GM23338 (cell line): Measurements from ENCODE around the gene FAM47E.

Experiments
- CREB1 ChIP-seq: fragments of 250-450 bp; sonication (Bioruptor Pico); IDR thresholded peaks from 2 replicates; pipeline ENCODE4 v1.5.0; 2020; ENCODE audit warnings: low read depth, mild to moderate bottlenecking, moderate library complexity
- EZH2 ChIP-seq: fragments of 200-600 bp; sonication (generic); IDR thresholded peaks from one replicate; pipeline ENCODE4 v1.8.0; 2017; ENCODE audit warnings: antibody characterized with exemption, mild to moderate bottlenecking, low read depth; ENCODE audit not compliant: unreplicated experiment
- EZH2phosphoT487 ChIP-seq: fragments of 200-600 bp; sonication (generic); IDR thresholded peaks from one replicate; pipeline ENCODE4 v1.8.1; 2018; ENCODE audit warnings: antibody characterized with exemption; ENCODE audit not compliant: unreplicated experiment
- JUNB ChIP-seq: IDR thresholded peaks from one replicate; pipeline ENCODE4 v1.6.1; 2016; ENCODE audit warnings: antibody characterized with exemption; ENCODE audit not compliant: unreplicated experiment
- NANOG ChIP-seq: IDR thresholded peaks from 2 replicates; pipeline ENCODE4 v1.6.1; 2016; ENCODE audit warnings: antibody characterized with exemption, borderline replicate concordance
- POLR2AphosphoS5 ChIP-seq: IDR thresholded peaks from 2 replicates; pipeline ENCODE4 v1.6.1; 2016; ENCODE audit warnings: antibody characterized with exemption, low read depth
- STAT1 ChIP-seq: IDR thresholded peaks from one replicate; pipeline ENCODE4 v1.6.1; 2016; ENCODE audit warnings: antibody characterized with exemption; ENCODE audit not compliant: unreplicated experiment
- ZNF114 ChIP-seq: fragments of 250-450 bp; sonication (Bioruptor Pico); IDR thresholded peaks from 2 replicates; pipeline ENCODE4 v1.5.0; 2020; ENCODE audit warnings: mild to moderate bottlenecking, moderate library complexity
- ZNF331 ChIP-seq: fragments of 250-450 bp; sonication (Bioruptor Pico); IDR thresholded peaks from 2 replicates; pipeline ENCODE4 v1.5.0; 2020; ENCODE audit warnings: low read depth, mild to moderate bottlenecking, moderate library complexity
- TF ChIP-seq, protein P1 (sequence below), 2 experiments: fragments of 200-600 bp in 1 of 2; sonication (generic) in 1 of 2; conservative IDR thresholded peaks; 2 replicates each; pipeline versions ENCODE4 v1.5.1 to v1.6.1; 2016 to 2017; ENCODE audit warnings: antibody characterized with exemption in 2 of 2, low read depth in 2 of 2, mild to moderate bottlenecking in 2 of 2, moderate library complexity in 1 of 2
- TF ChIP-seq, protein P2 (sequence below): IDR thresholded peaks from one replicate; pipeline ENCODE4 v1.6.1; 2018; ENCODE audit warnings: antibody characterized with exemption; ENCODE audit not compliant: unreplicated experiment
- TF ChIP-seq, protein P3 (sequence below): IDR thresholded peaks from 2 replicates; pipeline ENCODE4 v1.6.1; 2016; ENCODE audit warnings: antibody characterized with exemption

DNA sequence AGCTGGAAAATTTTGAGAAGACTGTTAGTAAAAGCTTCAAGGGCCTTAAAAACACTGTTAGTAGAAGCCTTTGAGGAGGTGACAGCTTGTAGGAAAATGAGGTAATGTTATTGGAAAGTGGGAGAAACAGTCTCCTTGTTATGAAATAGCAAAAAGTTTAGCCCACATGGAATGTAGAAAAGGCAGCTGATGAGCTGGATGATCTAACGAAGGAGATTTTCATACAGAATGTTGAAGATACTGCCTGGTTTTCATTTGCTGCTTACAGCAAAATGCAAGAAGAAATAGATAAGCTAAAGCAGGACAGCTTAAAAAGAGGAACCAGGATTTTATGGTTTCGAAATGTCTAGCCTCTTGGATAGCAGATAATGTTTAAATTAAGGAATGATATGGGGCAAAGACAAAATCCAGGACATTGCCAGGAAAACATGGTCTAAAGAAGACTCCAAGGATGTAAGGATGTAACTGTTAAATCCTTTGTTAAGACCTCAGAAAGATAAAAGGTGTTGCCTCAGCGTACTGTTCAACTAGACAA lies 44.8 kb downstream of the FAM47E start:
- TF ChIP-seq ZNF114 (CRISPR knock-in tag) (no peak), EZH2phosphoT487 (no peak), POLR2AphosphoS5 (no peak), STAT1 (no peak), NANOG (no peak), ZNF331 (CRISPR knock-in tag) (no peak), CREB1 (CRISPR knock-in tag) (no peak), EZH2 (no peak), JUNB (no peak)
- TF ChIP-seq, protein P1, sequence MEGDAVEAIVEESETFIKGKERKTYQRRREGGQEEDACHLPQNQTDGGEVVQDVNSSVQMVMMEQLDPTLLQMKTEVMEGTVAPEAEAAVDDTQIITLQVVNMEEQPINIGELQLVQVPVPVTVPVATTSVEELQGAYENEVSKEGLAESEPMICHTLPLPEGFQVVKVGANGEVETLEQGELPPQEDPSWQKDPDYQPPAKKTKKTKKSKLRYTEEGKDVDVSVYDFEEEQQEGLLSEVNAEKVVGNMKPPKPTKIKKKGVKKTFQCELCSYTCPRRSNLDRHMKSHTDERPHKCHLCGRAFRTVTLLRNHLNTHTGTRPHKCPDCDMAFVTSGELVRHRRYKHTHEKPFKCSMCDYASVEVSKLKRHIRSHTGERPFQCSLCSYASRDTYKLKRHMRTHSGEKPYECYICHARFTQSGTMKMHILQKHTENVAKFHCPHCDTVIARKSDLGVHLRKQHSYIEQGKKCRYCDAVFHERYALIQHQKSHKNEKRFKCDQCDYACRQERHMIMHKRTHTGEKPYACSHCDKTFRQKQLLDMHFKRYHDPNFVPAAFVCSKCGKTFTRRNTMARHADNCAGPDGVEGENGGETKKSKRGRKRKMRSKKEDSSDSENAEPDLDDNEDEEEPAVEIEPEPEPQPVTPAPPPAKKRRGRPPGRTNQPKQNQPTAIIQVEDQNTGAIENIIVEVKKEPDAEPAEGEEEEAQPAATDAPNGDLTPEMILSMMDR (conservative IDR thresholded peaks at IDR 0.05; ENCODE audit: low read depth in 2 of 2) = no peak
- TF ChIP-seq, protein P2, sequence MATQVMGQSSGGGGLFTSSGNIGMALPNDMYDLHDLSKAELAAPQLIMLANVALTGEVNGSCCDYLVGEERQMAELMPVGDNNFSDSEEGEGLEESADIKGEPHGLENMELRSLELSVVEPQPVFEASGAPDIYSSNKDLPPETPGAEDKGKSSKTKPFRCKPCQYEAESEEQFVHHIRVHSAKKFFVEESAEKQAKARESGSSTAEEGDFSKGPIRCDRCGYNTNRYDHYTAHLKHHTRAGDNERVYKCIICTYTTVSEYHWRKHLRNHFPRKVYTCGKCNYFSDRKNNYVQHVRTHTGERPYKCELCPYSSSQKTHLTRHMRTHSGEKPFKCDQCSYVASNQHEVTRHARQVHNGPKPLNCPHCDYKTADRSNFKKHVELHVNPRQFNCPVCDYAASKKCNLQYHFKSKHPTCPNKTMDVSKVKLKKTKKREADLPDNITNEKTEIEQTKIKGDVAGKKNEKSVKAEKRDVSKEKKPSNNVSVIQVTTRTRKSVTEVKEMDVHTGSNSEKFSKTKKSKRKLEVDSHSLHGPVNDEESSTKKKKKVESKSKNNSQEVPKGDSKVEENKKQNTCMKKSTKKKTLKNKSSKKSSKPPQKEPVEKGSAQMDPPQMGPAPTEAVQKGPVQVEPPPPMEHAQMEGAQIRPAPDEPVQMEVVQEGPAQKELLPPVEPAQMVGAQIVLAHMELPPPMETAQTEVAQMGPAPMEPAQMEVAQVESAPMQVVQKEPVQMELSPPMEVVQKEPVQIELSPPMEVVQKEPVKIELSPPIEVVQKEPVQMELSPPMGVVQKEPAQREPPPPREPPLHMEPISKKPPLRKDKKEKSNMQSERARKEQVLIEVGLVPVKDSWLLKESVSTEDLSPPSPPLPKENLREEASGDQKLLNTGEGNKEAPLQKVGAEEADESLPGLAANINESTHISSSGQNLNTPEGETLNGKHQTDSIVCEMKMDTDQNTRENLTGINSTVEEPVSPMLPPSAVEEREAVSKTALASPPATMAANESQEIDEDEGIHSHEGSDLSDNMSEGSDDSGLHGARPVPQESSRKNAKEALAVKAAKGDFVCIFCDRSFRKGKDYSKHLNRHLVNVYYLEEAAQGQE = no peak
- TF ChIP-seq, protein P3, sequence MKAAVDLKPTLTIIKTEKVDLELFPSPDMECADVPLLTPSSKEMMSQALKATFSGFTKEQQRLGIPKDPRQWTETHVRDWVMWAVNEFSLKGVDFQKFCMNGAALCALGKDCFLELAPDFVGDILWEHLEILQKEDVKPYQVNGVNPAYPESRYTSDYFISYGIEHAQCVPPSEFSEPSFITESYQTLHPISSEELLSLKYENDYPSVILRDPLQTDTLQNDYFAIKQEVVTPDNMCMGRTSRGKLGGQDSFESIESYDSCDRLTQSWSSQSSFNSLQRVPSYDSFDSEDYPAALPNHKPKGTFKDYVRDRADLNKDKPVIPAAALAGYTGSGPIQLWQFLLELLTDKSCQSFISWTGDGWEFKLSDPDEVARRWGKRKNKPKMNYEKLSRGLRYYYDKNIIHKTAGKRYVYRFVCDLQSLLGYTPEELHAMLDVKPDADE = no peak
